Liver (tissue), 9 donors: ENCODE results near the gene SAE1. TPM values are rescaled to one million over a fixed set of nuclear protein-coding genes. Genes with fewer than 3 reads are reported as not detected.
A peak's percentile ranks its signal among the peaks of the same experiment; 100 is the strongest.

Experiments
- DNase-seq: peaks from one replicate; pipeline ENCODE4 v3.0.0-alpha.2; 2017; ENCODE audit warnings: low spot score
- H3K27ac ChIP-seq, 2 donors: one replicate each; pipeline ENCODE4 v1.7.0; 2013; ENCODE audit warnings: inconsistent platforms in 2 of 2, low read length in 2 of 2, control low read depth in 1 of 2, low read depth in 1 of 2, mild to moderate bottlenecking in 1 of 2
- H3K27me3 ChIP-seq, 4 donors: one replicate each; pipeline versions ENCODE4 v1.6.1 to v1.7.0; 2013; ENCODE audit warnings: low read length in 3 of 4, inconsistent platforms in 1 of 4, mild to moderate bottlenecking in 1 of 4, moderate library complexity in 1 of 4; ENCODE audit not compliant: control insufficient read depth in 4 of 4, insufficient read depth in 4 of 4
- H3K36me3 ChIP-seq, 4 donors: one replicate each; pipeline versions ENCODE4 v1.6.1 to v1.7.0; 2013; ENCODE audit warnings: low read length in 3 of 4, mild to moderate bottlenecking in 3 of 4, low read depth in 1 of 4, moderate library complexity in 1 of 4; ENCODE audit not compliant: control insufficient read depth in 4 of 4, insufficient read depth in 3 of 4
- H3K4me1 ChIP-seq, 4 donors: one replicate each; pipeline versions ENCODE4 v1.6.1 to v1.7.0; 2013; ENCODE audit warnings: low read length in 3 of 4, mild to moderate bottlenecking in 3 of 4, moderate library complexity in 1 of 4; ENCODE audit not compliant: control insufficient read depth in 4 of 4, insufficient read depth in 4 of 4
- H3K4me3 ChIP-seq, 3 donors: one replicate each; pipeline versions ENCODE4 v1.6.1 to v1.7.0; 2013; ENCODE audit warnings: low read length in 3 of 3, control low read depth in 1 of 3, low read depth in 1 of 3, mild to moderate bottlenecking in 1 of 3
- H3K9ac ChIP-seq, 2 donors: one replicate each; pipeline ENCODE4 v1.7.0; 2013; ENCODE audit warnings: low read length in 2 of 2, mild to moderate bottlenecking in 2 of 2, moderate library complexity in 2 of 2, control low read depth in 1 of 2, low read depth in 1 of 2
- H3K9me3 ChIP-seq, 4 donors: one replicate each; pipeline versions ENCODE4 v1.6.1 to v1.7.0; 2013; ENCODE audit warnings: low read length in 3 of 4; ENCODE audit not compliant: control insufficient read depth in 4 of 4
- EGR1 ChIP-seq, 2 donors: IDR thresholded peaks; 2 replicates each; pipeline ENCODE4 v1.6.1; 2016 to 2018; ENCODE audit warnings: antibody characterized with exemption in 2 of 2, low read depth in 2 of 2
- FOXA1 ChIP-seq: IDR thresholded peaks from 2 replicates; pipeline ENCODE4 v1.6.1; 2016; ENCODE audit warnings: antibody characterized with exemption
- FOXA2 ChIP-seq: IDR thresholded peaks from 2 replicates; pipeline ENCODE4 v1.6.1; 2016; ENCODE audit warnings: antibody characterized with exemption
- GABPA ChIP-seq, 2 donors: IDR thresholded peaks in 1 of 2; conservative IDR thresholded peaks in 1 of 2; 2 replicates each; pipeline ENCODE4 v1.6.1; 2016; ENCODE audit warnings: antibody characterized with exemption in 2 of 2, mild to moderate bottlenecking in 1 of 2, moderate library complexity in 1 of 2
- HNF4A ChIP-seq, 2 donors: conservative IDR thresholded peaks; 2 replicates each; pipeline ENCODE4 v1.6.1; 2016; ENCODE audit warnings: antibody characterized with exemption in 2 of 2, mild to moderate bottlenecking in 2 of 2
- HNF4G ChIP-seq: IDR thresholded peaks from 2 replicates; pipeline ENCODE4 v1.6.1; 2016; ENCODE audit warnings: antibody characterized with exemption
- JUND ChIP-seq, 2 donors: IDR thresholded peaks; 2 replicates each; pipeline ENCODE4 v1.6.1; 2016; ENCODE audit warnings: antibody characterized with exemption in 2 of 2
- NR2F2 ChIP-seq: IDR thresholded peaks from 2 replicates; pipeline ENCODE4 v1.6.1; 2016; ENCODE audit warnings: antibody characterized with exemption
- RAD21 ChIP-seq, 2 donors: IDR thresholded peaks; 2 replicates each; pipeline ENCODE4 v1.6.1; 2016; ENCODE audit warnings: antibody characterized with exemption in 2 of 2, mild to moderate bottlenecking in 2 of 2
- RXRA ChIP-seq, 2 donors: IDR thresholded peaks; 2 replicates each; pipeline ENCODE4 v1.6.1; 2017 to 2018; ENCODE audit warnings: antibody characterized with exemption in 2 of 2, mild to moderate bottlenecking in 1 of 2
- SP1 ChIP-seq: IDR thresholded peaks from 2 replicates; pipeline ENCODE4 v1.6.1; 2018; ENCODE audit warnings: antibody characterized with exemption, mild to moderate bottlenecking
- TAF1 ChIP-seq: conservative IDR thresholded peaks from 2 replicates; pipeline ENCODE4 v1.6.1; 2016; ENCODE audit warnings: antibody characterized with exemption, mild to moderate bottlenecking
- YY1 ChIP-seq: IDR thresholded peaks from 2 replicates; pipeline ENCODE4 v1.6.1; 2016; ENCODE audit warnings: antibody characterized with exemption, mild to moderate bottlenecking
- WGBS: extraction: QIAGEN DNeasy Blood & Tissue Kit; methylation state at CpG from one replicate; pipeline ENCODE4 v1.1.7; 2013; 5-methylcytosine and 5-hydroxymethylcytosine counted together
- polyA plus RNA-seq, 2 donors: library from polyadenylated mRNA; stranded (reverse) in 1 of 2; unstranded in 1 of 2; fragments of 200-250 nt in 1 of 2; fragments of >200 nt in 1 of 2; fragmentation: Nextera tagmentation in 1 of 2; extraction: Ambion mirVana in 1 of 2; gene quantifications; one replicate each; pipeline versions ENCODE4 v1.2.1 to v1.2.3, GENCODE V29; 2013 to 2015
- total RNA-seq, 2 donors: library from RNA; depleted of rRNA; stranded (reverse); fragments of >200 nt; gene quantifications; one replicate each; pipeline ENCODE4 v1.2.3, GENCODE V29; 2014
- TF ChIP-seq, protein P1 (sequence below): IDR thresholded peaks from 2 replicates; pipeline ENCODE4 v1.6.1; 2016; ENCODE audit warnings: antibody characterized with exemption
- TF ChIP-seq, protein P2 (sequence below): fragments of 150-350 bp; IDR thresholded peaks from 2 replicates; pipeline ENCODE4 v1.5.1; 2017; ENCODE audit warnings: improper control_type of control experiment, low read depth, low read length; ENCODE audit not compliant: missing input control
- TF ChIP-seq, protein P3 (sequence below): IDR thresholded peaks from 2 replicates; pipeline ENCODE4 v1.6.1; 2016; ENCODE audit warnings: antibody characterized with exemption
- TF ChIP-seq, protein P4 (sequence below): IDR thresholded peaks from 2 replicates; pipeline ENCODE4 v1.6.1; 2016; ENCODE audit warnings: antibody characterized with exemption
- TF ChIP-seq, protein P5 (sequence below): IDR thresholded peaks from 2 replicates; pipeline ENCODE4 v1.6.1; 2016; ENCODE audit warnings: antibody characterized with exemption, mild to moderate bottlenecking
- donor health status: healthy.
- donor health status: healthy.
- donor health status: healthy.
- donor health status: healthy.
- donor health status: healthy.

Gene SAE1
- total and polyA plus RNA-seq, 4 donors = 19.0 to 31.8 (median 27.0) TPM

DNA sequence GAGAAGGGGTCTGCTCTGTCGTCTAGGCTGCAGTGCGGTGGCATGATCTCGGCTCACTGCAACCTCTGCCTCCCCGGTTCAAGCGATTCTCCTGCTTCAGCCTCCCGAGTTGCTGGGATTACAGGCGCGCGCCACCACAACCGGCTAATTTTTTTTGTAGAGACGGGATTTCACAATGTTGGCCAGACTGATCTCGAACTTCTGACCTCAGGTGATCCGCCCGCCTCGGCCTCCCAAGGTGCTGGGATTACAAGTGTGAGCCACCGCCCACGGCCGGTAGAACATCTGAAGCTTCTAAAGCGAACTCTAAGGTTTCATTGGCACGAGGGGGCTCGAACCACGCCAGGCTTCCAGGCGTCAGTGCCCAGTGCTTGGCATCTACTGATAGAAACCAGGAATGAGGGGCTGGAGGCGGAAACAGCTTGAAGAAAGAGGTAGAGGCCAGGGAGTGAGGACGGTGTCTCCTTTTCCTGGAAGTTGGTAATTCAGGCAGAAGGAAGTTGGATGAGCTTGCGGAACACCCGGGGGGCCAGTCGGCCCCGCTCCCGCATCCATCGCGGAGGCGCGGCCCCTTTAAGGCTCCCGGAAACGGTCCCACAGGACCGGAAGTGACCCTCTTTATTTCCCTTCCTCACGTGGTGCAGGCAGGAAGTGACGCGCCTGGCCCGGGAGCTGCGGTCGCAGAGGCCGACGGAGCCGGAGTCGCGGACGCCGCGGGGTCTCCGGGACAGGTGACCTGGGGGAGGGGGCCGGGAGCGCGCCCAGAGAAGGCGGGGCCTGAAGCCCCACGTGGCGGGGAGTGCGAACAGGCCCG is 125.5 kb downstream of the SAE1 start, which contains the start of gene CCDC9:
Gene CCDC9, plus strand, starts transcription at position 647 of the 814 bp plus-strand sequence. CDS start 1,876 bp downstream, outside the sequence.
- 13% methylated on average over 60 of the region's 60 CpGs for WGBS
- Histone ChIP-seq H3K27me3 (no peaks in the 10 kb centered on the region), H3K27ac (peak within 1 kb of the TSS; percentile 83 to 86), H3K36me3 (peaks cover 9 to 19% (median 13%) of the 10 kb centered on the region in 4 donors), H3K9ac (peak within 1 kb of the TSS in 1 of 2 donors; percentile 42), H3K4me3 (peak within 1 kb of the TSS; percentile 62 to 85 (median 76)), H3K9me3 (no peaks in the 10 kb centered on the region), H3K4me1 (peaks cover 7 to 14% (median 10%) of the 10 kb centered on the region in 4 donors)
- TF ChIP-seq TAF1 = no peak
- TF ChIP-seq, protein P1, sequence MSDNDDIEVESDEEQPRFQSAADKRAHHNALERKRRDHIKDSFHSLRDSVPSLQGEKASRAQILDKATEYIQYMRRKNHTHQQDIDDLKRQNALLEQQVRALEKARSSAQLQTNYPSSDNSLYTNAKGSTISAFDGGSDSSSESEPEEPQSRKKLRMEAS = peak; percentile 88
- TF ChIP-seq NR2F2 = no peak
- TF ChIP-seq, protein P2, sequence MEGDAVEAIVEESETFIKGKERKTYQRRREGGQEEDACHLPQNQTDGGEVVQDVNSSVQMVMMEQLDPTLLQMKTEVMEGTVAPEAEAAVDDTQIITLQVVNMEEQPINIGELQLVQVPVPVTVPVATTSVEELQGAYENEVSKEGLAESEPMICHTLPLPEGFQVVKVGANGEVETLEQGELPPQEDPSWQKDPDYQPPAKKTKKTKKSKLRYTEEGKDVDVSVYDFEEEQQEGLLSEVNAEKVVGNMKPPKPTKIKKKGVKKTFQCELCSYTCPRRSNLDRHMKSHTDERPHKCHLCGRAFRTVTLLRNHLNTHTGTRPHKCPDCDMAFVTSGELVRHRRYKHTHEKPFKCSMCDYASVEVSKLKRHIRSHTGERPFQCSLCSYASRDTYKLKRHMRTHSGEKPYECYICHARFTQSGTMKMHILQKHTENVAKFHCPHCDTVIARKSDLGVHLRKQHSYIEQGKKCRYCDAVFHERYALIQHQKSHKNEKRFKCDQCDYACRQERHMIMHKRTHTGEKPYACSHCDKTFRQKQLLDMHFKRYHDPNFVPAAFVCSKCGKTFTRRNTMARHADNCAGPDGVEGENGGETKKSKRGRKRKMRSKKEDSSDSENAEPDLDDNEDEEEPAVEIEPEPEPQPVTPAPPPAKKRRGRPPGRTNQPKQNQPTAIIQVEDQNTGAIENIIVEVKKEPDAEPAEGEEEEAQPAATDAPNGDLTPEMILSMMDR = no peak
- TF ChIP-seq, protein P3, sequence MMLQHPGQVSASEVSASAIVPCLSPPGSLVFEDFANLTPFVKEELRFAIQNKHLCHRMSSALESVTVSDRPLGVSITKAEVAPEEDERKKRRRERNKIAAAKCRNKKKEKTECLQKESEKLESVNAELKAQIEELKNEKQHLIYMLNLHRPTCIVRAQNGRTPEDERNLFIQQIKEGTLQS = no peak
- TF ChIP-seq RAD21 (IDR thresholded peaks at IDR 0.05) = no peak
- TF ChIP-seq FOXA1 = no peak
- TF ChIP-seq GABPA (IDR thresholded peaks at IDR 0.05 in 1 of 2, conservative IDR thresholded peaks at IDR 0.05 in 1 of 2) = peak; percentile 92 to 96
- TF ChIP-seq, protein P4, sequence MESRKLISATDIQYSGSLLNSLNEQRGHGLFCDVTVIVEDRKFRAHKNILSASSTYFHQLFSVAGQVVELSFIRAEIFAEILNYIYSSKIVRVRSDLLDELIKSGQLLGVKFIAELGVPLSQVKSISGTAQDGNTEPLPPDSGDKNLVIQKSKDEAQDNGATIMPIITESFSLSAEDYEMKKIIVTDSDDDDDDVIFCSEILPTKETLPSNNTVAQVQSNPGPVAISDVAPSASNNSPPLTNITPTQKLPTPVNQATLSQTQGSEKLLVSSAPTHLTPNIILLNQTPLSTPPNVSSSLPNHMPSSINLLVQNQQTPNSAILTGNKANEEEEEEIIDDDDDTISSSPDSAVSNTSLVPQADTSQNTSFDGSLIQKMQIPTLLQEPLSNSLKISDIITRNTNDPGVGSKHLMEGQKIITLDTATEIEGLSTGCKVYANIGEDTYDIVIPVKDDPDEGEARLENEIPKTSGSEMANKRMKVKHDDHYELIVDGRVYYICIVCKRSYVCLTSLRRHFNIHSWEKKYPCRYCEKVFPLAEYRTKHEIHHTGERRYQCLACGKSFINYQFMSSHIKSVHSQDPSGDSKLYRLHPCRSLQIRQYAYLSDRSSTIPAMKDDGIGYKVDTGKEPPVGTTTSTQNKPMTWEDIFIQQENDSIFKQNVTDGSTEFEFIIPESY = no peak
- TF ChIP-seq, protein P5, sequence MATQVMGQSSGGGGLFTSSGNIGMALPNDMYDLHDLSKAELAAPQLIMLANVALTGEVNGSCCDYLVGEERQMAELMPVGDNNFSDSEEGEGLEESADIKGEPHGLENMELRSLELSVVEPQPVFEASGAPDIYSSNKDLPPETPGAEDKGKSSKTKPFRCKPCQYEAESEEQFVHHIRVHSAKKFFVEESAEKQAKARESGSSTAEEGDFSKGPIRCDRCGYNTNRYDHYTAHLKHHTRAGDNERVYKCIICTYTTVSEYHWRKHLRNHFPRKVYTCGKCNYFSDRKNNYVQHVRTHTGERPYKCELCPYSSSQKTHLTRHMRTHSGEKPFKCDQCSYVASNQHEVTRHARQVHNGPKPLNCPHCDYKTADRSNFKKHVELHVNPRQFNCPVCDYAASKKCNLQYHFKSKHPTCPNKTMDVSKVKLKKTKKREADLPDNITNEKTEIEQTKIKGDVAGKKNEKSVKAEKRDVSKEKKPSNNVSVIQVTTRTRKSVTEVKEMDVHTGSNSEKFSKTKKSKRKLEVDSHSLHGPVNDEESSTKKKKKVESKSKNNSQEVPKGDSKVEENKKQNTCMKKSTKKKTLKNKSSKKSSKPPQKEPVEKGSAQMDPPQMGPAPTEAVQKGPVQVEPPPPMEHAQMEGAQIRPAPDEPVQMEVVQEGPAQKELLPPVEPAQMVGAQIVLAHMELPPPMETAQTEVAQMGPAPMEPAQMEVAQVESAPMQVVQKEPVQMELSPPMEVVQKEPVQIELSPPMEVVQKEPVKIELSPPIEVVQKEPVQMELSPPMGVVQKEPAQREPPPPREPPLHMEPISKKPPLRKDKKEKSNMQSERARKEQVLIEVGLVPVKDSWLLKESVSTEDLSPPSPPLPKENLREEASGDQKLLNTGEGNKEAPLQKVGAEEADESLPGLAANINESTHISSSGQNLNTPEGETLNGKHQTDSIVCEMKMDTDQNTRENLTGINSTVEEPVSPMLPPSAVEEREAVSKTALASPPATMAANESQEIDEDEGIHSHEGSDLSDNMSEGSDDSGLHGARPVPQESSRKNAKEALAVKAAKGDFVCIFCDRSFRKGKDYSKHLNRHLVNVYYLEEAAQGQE = peak; percentile 38
- TF ChIP-seq FOXA2 = no peak
- no peak for TF ChIP-seq HNF4G
- peak in 1 of 2 donors; percentile 41 for TF ChIP-seq EGR1 (IDR thresholded peaks at IDR 0.05; ENCODE audit: low read depth in 2 of 2)
- TF ChIP-seq RXRA (IDR thresholded peaks at IDR 0.05) = peak in 1 of 2 donors; percentile 59
- TF ChIP-seq JUND (IDR thresholded peaks at IDR 0.05) = no peak
- TF ChIP-seq SP1 = no peak
- TF ChIP-seq YY1 = peak; percentile 10
- TF ChIP-seq HNF4A (conservative IDR thresholded peaks at IDR 0.05) = peak in 1 of 2 donors; percentile 1
- DNase-seq = peak; percentile 91
